Mesenchymal stem cell (in vitro differentiated cells and primary cell): Measurements from ENCODE around the gene CSNK1D.

Experiments
- DNase-seq: peaks from one replicate; pipeline ENCODE4 v3.0.0-alpha.2; 2013
- H2AFZ ChIP-seq: one replicate; pipeline ENCODE4 v1.6.1; 2013; ENCODE audit warnings: low read depth, mild to moderate bottlenecking, control low read depth, inconsistent platforms, low read length, moderate library complexity
- H2AK5ac ChIP-seq: 2 replicates; pipeline ENCODE4 v1.6.1; 2013; ENCODE audit warnings: low read length, moderate library complexity, mild to moderate bottlenecking, inconsistent platforms; ENCODE audit not compliant: severe bottlenecking
- H2BK120ac ChIP-seq: one replicate; pipeline ENCODE4 v1.6.1; 2013; ENCODE audit warnings: low read depth, mild to moderate bottlenecking, inconsistent platforms, low read length, moderate library complexity
- H2BK12ac ChIP-seq, 2 experiments: one replicate each; pipeline ENCODE4 v1.6.1; 2013; ENCODE audit warnings: inconsistent platforms in 2 of 2, low read length in 2 of 2, mild to moderate bottlenecking in 2 of 2, moderate library complexity in 2 of 2, control low read depth in 1 of 2
- H2BK15ac ChIP-seq: one replicate; pipeline ENCODE4 v1.6.1; 2013; ENCODE audit warnings: mild to moderate bottlenecking, low read depth, inconsistent platforms; ENCODE audit not compliant: poor library complexity, severe bottlenecking
- H2BK5ac ChIP-seq: 2 replicates; pipeline ENCODE4 v1.6.1; 2013; ENCODE audit warnings: low read depth, mild to moderate bottlenecking, low read length, control low read depth, inconsistent platforms; ENCODE audit not compliant: poor library complexity, severe bottlenecking
- H3K14ac ChIP-seq, 2 experiments: one replicate each; pipeline ENCODE4 v1.6.1; 2013; ENCODE audit warnings: inconsistent platforms in 2 of 2, low read length in 2 of 2, control low read depth in 1 of 2, mild to moderate bottlenecking in 1 of 2, moderate library complexity in 1 of 2
- H3K18ac ChIP-seq, 2 experiments: one replicate each; pipeline ENCODE4 v1.6.1; 2013; ENCODE audit warnings: inconsistent platforms in 2 of 2, low read length in 2 of 2, control low read depth in 1 of 2, low read depth in 1 of 2, mild to moderate bottlenecking in 1 of 2
- H3K23ac ChIP-seq, 2 experiments: one replicate each; pipeline ENCODE4 v1.6.1; 2013; ENCODE audit warnings: inconsistent platforms in 2 of 2, low read length in 2 of 2, mild to moderate bottlenecking in 2 of 2, moderate library complexity in 2 of 2, control low read depth in 1 of 2
- H3K27ac ChIP-seq: 2 replicates; pipeline ENCODE4 v1.5.1; 2013; ENCODE audit warnings: mild to moderate bottlenecking, moderate library complexity, low read length, control low read depth, inconsistent platforms; ENCODE audit not compliant: poor library complexity, severe bottlenecking
- H3K27me3 ChIP-seq, 2 experiments: 2 replicates each; pipeline versions ENCODE4 v1.6.1 to v1.7.0; 2013; ENCODE audit warnings: low read length in 2 of 2, mild to moderate bottlenecking in 2 of 2, moderate library complexity in 2 of 2, control low read depth in 1 of 2, inconsistent platforms in 1 of 2; ENCODE audit not compliant: control insufficient read depth in 1 of 2, insufficient read depth in 1 of 2
- H3K36me3 ChIP-seq, 2 experiments: 2 replicates each; pipeline versions ENCODE4 v1.6.1 to v1.7.0; 2013; ENCODE audit warnings: low read length in 2 of 2, control low read depth in 1 of 2, inconsistent platforms in 1 of 2, low read depth in 1 of 2, mild to moderate bottlenecking in 1 of 2; ENCODE audit not compliant: insufficient read depth in 2 of 2, control insufficient read depth in 1 of 2
- H3K4ac ChIP-seq, 2 experiments: one replicate each; pipeline ENCODE4 v1.6.1; 2013; ENCODE audit warnings: inconsistent platforms in 2 of 2, low read length in 2 of 2, mild to moderate bottlenecking in 2 of 2, moderate library complexity in 2 of 2, control low read depth in 1 of 2, low read depth in 1 of 2
- H3K4me1 ChIP-seq: 2 replicates; pipeline ENCODE4 v1.6.1; 2013; ENCODE audit warnings: low read depth, low read length, control low read depth; ENCODE audit not compliant: control insufficient read depth, insufficient read depth
- H3K4me2 ChIP-seq: 2 replicates; pipeline ENCODE4 v1.6.1; 2013; ENCODE audit warnings: low read length, mild to moderate bottlenecking, inconsistent platforms; ENCODE audit not compliant: poor library complexity, severe bottlenecking
- H3K4me3 ChIP-seq, 2 experiments: 2 replicates each; pipeline versions ENCODE4 v1.5.1 to v1.7.0; 2013; ENCODE audit warnings: low read length in 2 of 2, mild to moderate bottlenecking in 2 of 2, control low read depth in 1 of 2, low read depth in 1 of 2; ENCODE audit not compliant: insufficient read depth in 1 of 2
- H3K79me1 ChIP-seq: replicated peaks from 2 replicates; pipeline ENCODE4 v1.6.1; 2013; ENCODE audit warnings: mild to moderate bottlenecking, control low read depth, low read length, inconsistent platforms; ENCODE audit not compliant: poor library complexity, severe bottlenecking
- H3K9ac ChIP-seq: 2 replicates; pipeline ENCODE4 v1.7.0; 2013; ENCODE audit warnings: mild to moderate bottlenecking, low read length, moderate library complexity
- H3K9me3 ChIP-seq: 2 replicates; pipeline ENCODE4 v1.7.0; 2013; ENCODE audit warnings: mild to moderate bottlenecking, low read length; ENCODE audit not compliant: control insufficient read depth
- H4K8ac ChIP-seq: one replicate; pipeline ENCODE4 v1.6.1; 2013; ENCODE audit warnings: inconsistent platforms, mild to moderate bottlenecking, low read length, moderate library complexity
- H4K91ac ChIP-seq: one replicate; pipeline ENCODE4 v1.6.1; 2013; ENCODE audit warnings: mild to moderate bottlenecking, low read length, inconsistent platforms
- WGBS: methylation state at CpG from one replicate; pipeline ENCODE4 v1.1.7; 2013; ENCODE audit warnings: mixed read lengths; 5-methylcytosine and 5-hydroxymethylcytosine counted together

Gene CSNK1D

DNA sequence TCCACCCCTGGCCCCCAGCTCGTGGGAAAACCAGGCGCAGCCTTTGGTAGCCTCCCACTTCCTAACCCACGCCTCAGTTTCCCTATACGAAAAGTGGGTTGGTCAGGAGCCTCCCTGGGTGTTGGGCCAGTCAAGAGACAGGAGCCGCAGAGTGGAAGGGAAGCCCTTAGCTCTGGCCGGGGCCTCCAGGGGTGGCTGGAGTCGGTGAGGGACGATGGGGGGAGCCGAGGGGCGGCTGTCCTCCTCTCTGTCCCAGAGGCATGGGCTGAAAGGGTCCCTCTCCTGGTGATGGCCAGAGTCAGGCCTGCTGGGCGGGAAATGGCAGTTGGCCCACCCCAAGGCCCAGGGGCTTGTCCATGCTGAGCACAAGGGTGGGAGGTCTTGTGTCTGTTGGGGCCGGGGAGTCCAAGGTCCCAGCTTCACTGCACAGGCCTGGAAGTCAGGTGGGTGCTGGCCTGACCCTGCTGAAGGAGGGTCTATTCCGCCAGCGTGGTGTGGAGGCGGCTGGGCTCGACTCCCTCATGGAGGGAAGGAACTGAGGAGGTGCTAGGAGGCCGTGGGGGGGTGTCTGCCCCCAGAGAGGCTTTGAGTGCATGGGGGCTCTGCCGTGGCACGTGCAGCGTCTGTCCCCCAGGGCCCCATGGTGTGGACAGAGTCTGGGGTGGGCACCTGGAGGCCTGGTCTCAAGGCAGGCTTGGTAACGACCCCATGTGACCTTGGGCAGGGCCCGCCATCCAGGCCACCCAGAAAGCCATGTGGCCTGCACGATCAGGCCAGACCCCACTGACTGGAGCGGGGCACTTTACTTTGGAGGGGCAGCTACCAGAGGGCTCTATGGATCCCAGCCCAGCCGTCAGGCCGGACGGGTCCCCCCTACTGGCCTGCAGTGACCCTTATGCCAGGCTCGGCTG lies 43.5 kb downstream of the CSNK1D start:
- Histone ChIP-seq H3K4me2 (peak overlapping the region; percentile 95), H3K27ac (peak overlapping the region; percentile 4), H3K9me3 (no peaks in the 10 kb centered on the region), H4K8ac (peak overlapping the region; percentile 53), H2BK15ac (peak overlapping the region; percentile 88), H3K4me1 (peaks cover 80% of the 10 kb centered on the region), H3K14ac (peak overlapping the region in 1 of 2 experiments; percentile 99), H3K23ac (peak overlapping the region in 1 of 2 experiments; percentile 94), H2BK120ac (peak overlapping the region; percentile 62), H2BK5ac (no peak overlapping the region), H3K4ac (peak overlapping the region in 1 of 2 experiments; percentile 88), H3K4me3 (peak overlapping the region; percentile 77 to 84), H4K91ac (peak overlapping the region; percentile 25), H3K79me1 (peaks cover under 1% of the 10 kb centered on the region), H3K18ac (peak overlapping the region; percentile 83 to 93), H2AK5ac (no peak overlapping the region), H2BK12ac (peak overlapping the region; percentile 25 to 80), H3K9ac (peak overlapping the region; percentile 70), H3K36me3 (peaks cover 0 to 11% of the 10 kb centered on the region in 2 experiments), H3K27me3 (no peaks in the 10 kb centered on the region), H2AFZ (no peak overlapping the region)
- DNase-seq: peak; percentile 50
- whole genome bisulfite sequencing: 48% methylated on average over 28 of the region's 28 CpGs

DNA sequence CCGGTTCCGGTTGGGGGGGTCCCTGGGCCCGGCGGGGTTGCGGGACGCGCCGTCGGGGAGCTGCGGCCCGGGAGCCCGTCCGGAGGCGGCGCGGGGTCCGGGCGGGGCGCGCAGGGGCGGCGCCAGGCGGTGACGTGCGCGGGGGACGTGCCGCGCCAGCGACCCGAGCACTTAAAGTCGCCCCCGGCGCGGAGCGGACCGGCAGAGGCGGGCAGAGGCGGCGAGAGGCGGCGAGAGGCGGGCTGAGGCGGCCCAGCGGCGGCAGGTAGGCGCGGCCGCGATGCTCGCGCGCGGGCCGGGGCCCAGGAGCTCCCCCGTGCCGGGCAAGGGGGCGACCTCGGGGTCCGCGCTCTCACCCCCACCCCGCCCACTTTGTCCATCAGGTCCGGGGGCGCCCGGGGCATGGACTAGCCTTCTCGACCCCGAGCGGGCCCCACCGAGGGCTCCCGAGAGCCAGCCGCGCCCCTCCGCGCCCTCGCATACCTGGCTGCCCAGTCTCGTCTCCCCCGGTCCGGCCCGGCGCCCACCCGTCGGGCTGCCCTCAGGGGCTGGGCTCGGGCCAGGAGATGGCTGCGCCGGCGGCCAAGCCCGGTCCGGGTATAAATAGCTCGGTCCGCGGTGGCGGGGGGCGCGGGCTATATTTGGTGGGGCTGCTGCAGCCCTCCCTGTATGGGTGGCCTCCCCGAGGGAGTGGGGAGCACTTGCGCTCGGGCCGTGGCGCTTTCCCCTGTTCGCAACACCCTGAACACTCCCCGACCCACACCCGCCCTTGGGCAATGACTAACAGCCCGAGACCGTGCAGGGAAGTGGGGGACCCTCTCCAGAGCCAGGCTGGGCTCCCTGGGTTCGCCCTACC lies 44.4 kb downstream of the CSNK1D start, which contains the start of gene SLC16A3:
SLC16A3 (plus strand) TSS at position 201 of the 856 bp plus-strand sequence. CDS start 6,967 bp downstream, outside the sequence.
- H2BK120ac ChIP-seq: peak within 1 kb of the TSS; percentile 90
- peak within 1 kb of the TSS; percentile 95 for H3K4me2 ChIP-seq
- DNase-seq: peak; percentile 78
- H4K8ac ChIP-seq: peak within 1 kb of the TSS; percentile 99
- peak within 1 kb of the TSS; percentile 20 to 94 for H3K23ac ChIP-seq
- H4K91ac ChIP-seq: peak within 1 kb of the TSS; percentile 99
- H2BK12ac ChIP-seq: peak within 1 kb of the TSS; percentile 82 to 86
- H2AK5ac ChIP-seq: peak within 1 kb of the TSS; percentile 43
- no peaks in the 10 kb centered on the region for H3K79me1 ChIP-seq
- peak within 1 kb of the TSS; percentile 70 for H3K9ac ChIP-seq
- H3K14ac ChIP-seq: peak within 1 kb of the TSS in 1 of 2 experiments; percentile 99
- peak within 1 kb of the TSS; percentile 59 for H2AFZ ChIP-seq
- H3K27me3 ChIP-seq: no peaks in the 10 kb centered on the region
- peaks cover 71% of the 10 kb centered on the region for H3K4me1 ChIP-seq
- no peak within 1 kb of the TSS for H2BK5ac ChIP-seq
- H3K27ac ChIP-seq: peak within 1 kb of the TSS; percentile 4
- H3K4ac ChIP-seq: peak within 1 kb of the TSS; percentile 92 to 99
- no peaks in the 10 kb centered on the region for H3K9me3 ChIP-seq
- H3K18ac ChIP-seq: peak within 1 kb of the TSS; percentile 95 to 98
- 3% methylated on average over 50 of the region's 105 CpGs for WGBS
- peak within 1 kb of the TSS; percentile 77 to 84 for H3K4me3 ChIP-seq
- peak within 1 kb of the TSS; percentile 95 for H2BK15ac ChIP-seq
- peaks cover 0 to 7% of the 10 kb centered on the region in 2 experiments for H3K36me3 ChIP-seq

DNA sequence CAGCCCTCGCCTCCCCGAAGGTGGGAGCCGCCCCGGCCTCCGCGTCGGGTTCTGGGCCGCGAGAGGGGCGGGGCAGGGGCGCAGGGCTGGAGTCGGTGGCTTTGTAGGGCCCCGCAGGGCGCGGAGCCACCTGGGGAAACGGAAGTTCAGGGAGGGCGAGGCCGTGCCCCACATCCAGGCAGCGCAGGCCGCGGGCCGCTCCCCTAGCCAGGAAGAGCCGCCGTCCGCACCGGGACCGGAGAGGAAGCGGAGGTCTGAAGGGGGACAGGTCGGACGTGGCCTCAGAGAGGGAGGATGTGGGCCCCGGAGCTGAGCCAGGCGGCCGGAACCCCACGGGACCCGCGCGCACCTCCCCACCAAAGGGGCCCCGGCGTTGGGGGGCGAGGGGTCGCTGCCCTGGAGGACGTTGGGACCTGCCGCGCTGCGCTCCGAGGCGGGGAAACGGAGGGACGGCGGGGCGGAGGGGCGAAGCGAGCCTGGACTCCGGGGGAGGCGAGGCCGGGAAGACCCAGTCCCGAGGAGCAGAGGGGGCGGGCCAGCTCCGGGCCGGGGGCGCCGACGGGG lies 45.1 kb downstream of the CSNK1D start:
- peak overlapping the region; percentile 99 for H4K8ac ChIP-seq
- H3K9me3 ChIP-seq: no peaks in the 10 kb centered on the region
- peak overlapping the region; percentile 59 for H2AFZ ChIP-seq
- peak overlapping the region; percentile 95 to 98 for H3K18ac ChIP-seq
- H4K91ac ChIP-seq: peak overlapping the region; percentile 99
- peak overlapping the region; percentile 92 to 99 for H3K4ac ChIP-seq
- H3K27me3 ChIP-seq: no peaks in the 10 kb centered on the region
- peak overlapping the region; percentile 66 for H3K9ac ChIP-seq
- peak overlapping the region; percentile 43 for H2AK5ac ChIP-seq
- H3K36me3 ChIP-seq: peaks cover 0 to 6% of the 10 kb centered on the region in 2 experiments
- H3K23ac ChIP-seq: peak overlapping the region in 1 of 2 experiments; percentile 94
- WGBS: 16% methylated on average over 44 of the region's 63 CpGs
- peak; percentile 39 for DNase-seq
- peaks cover 66% of the 10 kb centered on the region for H3K4me1 ChIP-seq
- H2BK120ac ChIP-seq: peak overlapping the region; percentile 90
- peak overlapping the region in 1 of 2 experiments; percentile 96 for H3K14ac ChIP-seq
- H2BK12ac ChIP-seq: peak overlapping the region; percentile 82 to 86
- H3K4me3 ChIP-seq: peak overlapping the region; percentile 66 to 77
- H2BK5ac ChIP-seq: no peak overlapping the region
- H3K79me1 ChIP-seq: no peaks in the 10 kb centered on the region
- H2BK15ac ChIP-seq: peak overlapping the region; percentile 94
- H3K27ac ChIP-seq: no peak overlapping the region
- H3K4me2 ChIP-seq: peak overlapping the region; percentile 61
